Thyroid gland (tissue), 4 donors: ENCODE data around the gene PGAP2.

Experiments used
- POLR2A ChIP-seq, 2 donors: fragments of 450-650 bp; IDR thresholded peaks; one replicate each; pipeline ENCODE4 v1.6.1; 2017; ENCODE audit warnings: antibody characterized with exemption in 2 of 2, mild to moderate bottlenecking in 2 of 2, moderate library complexity in 1 of 2
- TF ChIP-seq, protein P1 (sequence below), 6 experiments: fragments of 200-600 bp in 3 of 6; fragments of 450-650 bp in 3 of 6; sonication (generic) in 3 of 6; IDR thresholded peaks; one replicate each; pipeline ENCODE4 v1.5.1; 2016 to 2019; ENCODE audit warnings: antibody characterized with exemption in 6 of 6, mild to moderate bottlenecking in 2 of 6, inconsistent platforms in 1 of 6, moderate library complexity in 1 of 6

GRCh38 chr11:3861683-3862082 lies 53.3 kb downstream of the PGAP2 start:
- TF ChIP-seq, protein P1, sequence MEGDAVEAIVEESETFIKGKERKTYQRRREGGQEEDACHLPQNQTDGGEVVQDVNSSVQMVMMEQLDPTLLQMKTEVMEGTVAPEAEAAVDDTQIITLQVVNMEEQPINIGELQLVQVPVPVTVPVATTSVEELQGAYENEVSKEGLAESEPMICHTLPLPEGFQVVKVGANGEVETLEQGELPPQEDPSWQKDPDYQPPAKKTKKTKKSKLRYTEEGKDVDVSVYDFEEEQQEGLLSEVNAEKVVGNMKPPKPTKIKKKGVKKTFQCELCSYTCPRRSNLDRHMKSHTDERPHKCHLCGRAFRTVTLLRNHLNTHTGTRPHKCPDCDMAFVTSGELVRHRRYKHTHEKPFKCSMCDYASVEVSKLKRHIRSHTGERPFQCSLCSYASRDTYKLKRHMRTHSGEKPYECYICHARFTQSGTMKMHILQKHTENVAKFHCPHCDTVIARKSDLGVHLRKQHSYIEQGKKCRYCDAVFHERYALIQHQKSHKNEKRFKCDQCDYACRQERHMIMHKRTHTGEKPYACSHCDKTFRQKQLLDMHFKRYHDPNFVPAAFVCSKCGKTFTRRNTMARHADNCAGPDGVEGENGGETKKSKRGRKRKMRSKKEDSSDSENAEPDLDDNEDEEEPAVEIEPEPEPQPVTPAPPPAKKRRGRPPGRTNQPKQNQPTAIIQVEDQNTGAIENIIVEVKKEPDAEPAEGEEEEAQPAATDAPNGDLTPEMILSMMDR (IDR thresholded peaks at IDR 0.05): no peak
- TF ChIP-seq POLR2A (IDR thresholded peaks at IDR 0.05): no peak
